ENCODE data around the gene MEGF10. TPM values are rescaled to one million over a fixed set of nuclear protein-coding genes. Genes with fewer than 3 reads are reported as not detected.

MEGF10 gene
- total and polyA plus RNA-seq, 10 of the 15 experiments (the other 5 are each of a cell fraction or from before 2014, with no cell fraction given): 0.03 to 0.21 (median 0.05) TPM; not detected in 5

- no peak for ATAC-seq
- TF ChIP-seq NBN (IDR thresholded peaks at IDR 0.05): no peak
- Histone ChIP-seq H3K9ac (ENCODE audit: control insufficient read depth, insufficient read depth, low read length) (no peak overlapping the region), H3K27me3 (replicated peaks in 1 of 2; ENCODE audit: control insufficient read depth in 2 of 2, insufficient read depth in 2 of 2, low read length in 1 of 2) (peaks cover 0 to 1% of the 10 kb centered on the region in 2 experiments; a peak in 1 of 4 replicates), H3K4me2 (ENCODE audit: control insufficient read depth, insufficient read depth) (no peak overlapping the region), H3K36me3 (ENCODE audit: control insufficient read depth in 2 of 2, insufficient read depth in 2 of 2, low read length in 1 of 2) (no peaks in the 10 kb centered on the region), H3K79me2 (ENCODE audit: control insufficient read depth, insufficient read depth, low read length) (no peaks in the 10 kb centered on the region), H3K9me3 (replicated peaks; ENCODE audit: control insufficient read depth, insufficient read depth, low read length) (no peaks in the 10 kb centered on the region), H3K27ac (ENCODE audit: control insufficient read depth, insufficient read depth) (no peak overlapping the region), H3K4me1 (ENCODE audit: control insufficient read depth, insufficient read depth, low read length) (no peaks in the 10 kb centered on the region), H4K20me1 (ENCODE audit: control insufficient read depth, insufficient read depth) (no peaks in the 10 kb centered on the region), H2AFZ (ENCODE audit: control insufficient read depth, low read depth, low read length) (no peak overlapping the region), H3K4me3 (no peak overlapping the region)
- ChIA-PET RAD21 (ENCODE audit: unreplicated experiment) (no interaction called here), POLR2A (no interaction called here), SMC1A (ENCODE audit: uncharacterized antibody, unreplicated experiment) (interaction anchor here (0.6 to 0.9 kb wide), 2 partner anchors 10 to 69 kb away, joined by 3 read pairs; no protein-coding TSS in a partner anchor), CTCF (interaction anchor here (1.0 kb wide), 1 partner anchor 16 kb away, joined by 3 read pairs; no protein-coding TSS in a partner anchor)
- DNase-seq (ENCODE audit: low read depth, low spot score): no peak
- FAIRE-seq: no peak
- no TSS peak for BruUV-seq (replicated peaks)
- WGBS (ENCODE audit: insufficient coverage, insufficient replicate concordance, low lambda C conversion rate, missing lambda C conversion rate): 12% methylated on average over 2 of the region's 2 CpGs
- in situ Hi-C loops (cut with MboI): no loop called here
- intact Hi-C loops (cut with micrococcal nuclease; ENCODE audit: unreplicated experiment): no loop called here
These were observed 67.7 kb downstream of the MEGF10 start for GRCh38 chr5:127358284-127358683.

- no peaks in the 10 kb centered on the region for H3K36me3 ChIP-seq (ENCODE audit: control insufficient read depth in 2 of 2, insufficient read depth in 2 of 2, low read length in 1 of 2)
- H4K20me1 ChIP-seq (ENCODE audit: control insufficient read depth, insufficient read depth): no peaks in the 10 kb centered on the region
- SMC1A ChIA-PET (ENCODE audit: uncharacterized antibody, unreplicated experiment): interaction anchor here (0.6 to 1.2 kb wide), 2 partner anchors 69 to 84 kb away, joined by 3 read pairs; no protein-coding TSS in a partner anchor
- H3K4me3 ChIP-seq: no peak overlapping the region
- FAIRE-seq (no peak), DNase-seq (ENCODE audit: low read depth, low spot score) (no peak), ATAC-seq (no peak)
- CTCF ChIA-PET: interaction anchor here (0.6 to 1.1 kb wide), 4 partner anchors 15 to 900 kb away, joined by 3 to 4 read pairs (median 3); no protein-coding TSS in a partner anchor
- H3K9ac ChIP-seq (ENCODE audit: control insufficient read depth, insufficient read depth, low read length): no peak overlapping the region
- POLR2A ChIA-PET: no interaction called here
- H2AFZ ChIP-seq (ENCODE audit: control insufficient read depth, low read depth, low read length): no peak overlapping the region
- H3K9me3 ChIP-seq (replicated peaks; ENCODE audit: control insufficient read depth, insufficient read depth, low read length): no peaks in the 10 kb centered on the region
- no TSS peak for BruUV-seq (replicated peaks)
- intact Hi-C loops (cut with micrococcal nuclease; ENCODE audit: unreplicated experiment) (no loop called here), in situ Hi-C loops (cut with MboI) (no loop called here)
- 53% methylated on average over 1 of the region's 1 CpG for WGBS (ENCODE audit: insufficient coverage, insufficient replicate concordance, low lambda C conversion rate, missing lambda C conversion rate)
- H3K79me2 ChIP-seq (ENCODE audit: control insufficient read depth, insufficient read depth, low read length): no peaks in the 10 kb centered on the region
- no peaks in the 10 kb centered on the region for H3K4me1 ChIP-seq (ENCODE audit: control insufficient read depth, insufficient read depth, low read length)
- H3K27ac ChIP-seq (ENCODE audit: control insufficient read depth, insufficient read depth): no peak overlapping the region
- H3K27me3 ChIP-seq (replicated peaks in 1 of 2; ENCODE audit: control insufficient read depth in 2 of 2, insufficient read depth in 2 of 2, low read length in 1 of 2): peaks cover 0 to 1% of the 10 kb centered on the region in 2 experiments; a peak in 1 of 4 replicates
- RAD21 ChIA-PET (ENCODE audit: unreplicated experiment): no interaction called here
- no peak overlapping the region for H3K4me2 ChIP-seq (ENCODE audit: control insufficient read depth, insufficient read depth)
- no peak for TF ChIP-seq HDAC6 (IDR thresholded peaks at IDR 0.05; ENCODE audit: unreplicated experiment)
- TF ChIP-seq RELB (IDR thresholded peaks at IDR 0.05; ENCODE audit: low read depth): no peak
- TF ChIP-seq ASH2L (IDR thresholded peaks at IDR 0.05; ENCODE audit: borderline replicate concordance, low read depth): no peak
- no peak for TF ChIP-seq CTCF (IDR thresholded peaks at IDR 0.05 in 2 of 3, conservative IDR thresholded peaks at IDR 0.05 in 1 of 3; ENCODE audit: control insufficient read depth in 2 of 3, extremely low read depth in 1 of 3, insufficient read depth in 1 of 3, low read depth in 3 of 3, low read length in 3 of 3)
- TF ChIP-seq JUNB (IDR thresholded peaks at IDR 0.05): no peak
- no peak for TF ChIP-seq USF2 (IDR thresholded peaks at IDR 0.05; ENCODE audit: borderline replicate concordance, low read depth, low read length)
- TF ChIP-seq DPF2 (IDR thresholded peaks at IDR 0.05): no peak
- TF ChIP-seq BCLAF1 (IDR thresholded peaks at IDR 0.05): no peak
These were observed 68.1 kb downstream of the MEGF10 start for GRCh38 chr5:127358740-127359139.
